D341Med (cell line): ENCODE measurements around the gene TMEM179.
"Not testable (repeated sequence)": the region's sequence is repeated elsewhere in the genome, so short reads cannot be mapped to it uniquely, and the experiment has no call there.

ENCODE experiments used
- DNase-seq: peaks from one replicate; pipeline ENCODE4 v3.0.0; 2012; ENCODE audit warnings: low spot score

TMEM179 gene

GRCh38 chr14:104604458-104605449 is at the start of gene TMEM179:
TSS of gene TMEM179 (minus strand) at chr14:104604772. CDS start at chr14:104604741, 31 bp downstream.
- DNase-seq = peak; percentile 76

- DNase-seq = no peak
Observed at GRCh38 chr14:104654119-104654518, 49.5 kb upstream of the TMEM179 start.

- not testable (repeated sequence) for DNase-seq
Observed at GRCh38 chr14:104653130-104653920, 48.8 kb upstream of the TMEM179 start.

- DNase-seq = no peak
Observed at GRCh38 chr14:104652386-104652785, 47.8 kb upstream of the TMEM179 start.

GRCh38 chr14:104651876-104652260 is 47.3 kb upstream of the TMEM179 start:
- DNase-seq = peak; percentile 31

- DNase-seq = no peak
Observed at GRCh38 chr14:104650981-104651875, 46.7 kb upstream of the TMEM179 start.

GRCh38 chr14:104650057-104650980 is 45.7 kb upstream of the TMEM179 start:
- peak; percentile 91 for DNase-seq

- no peak for DNase-seq
Observed at GRCh38 chr14:104647467-104648043, 43.0 kb upstream of the TMEM179 start.

- no peak for DNase-seq
Observed at GRCh38 chr14:104644656-104645378, 40.2 kb upstream of the TMEM179 start.

GRCh38 chr14:104644091-104644635 is 39.6 kb upstream of the TMEM179 start:
- no peak for DNase-seq

- no peak for DNase-seq
Observed at GRCh38 chr14:104643306-104643705, 38.7 kb upstream of the TMEM179 start.

GRCh38 chr14:104642540-104642868 is 37.9 kb upstream of the TMEM179 start:
- no peak for DNase-seq

- DNase-seq = no peak
Observed at GRCh38 chr14:104641753-104642539, 37.4 kb upstream of the TMEM179 start.

GRCh38 chr14:104640681-104641080 is 36.1 kb upstream of the TMEM179 start:
- DNase-seq = no peak

- DNase-seq = peak; percentile 92
Observed at GRCh38 chr14:104639885-104640548, 35.4 kb upstream of the TMEM179 start.

GRCh38 chr14:104639471-104639870 is 34.9 kb upstream of the TMEM179 start:
- no peak for DNase-seq

- DNase-seq = no peak
Observed at GRCh38 chr14:104638927-104639450, 34.4 kb upstream of the TMEM179 start.

- no peak for DNase-seq
Observed at GRCh38 chr14:104638190-104638589, 33.6 kb upstream of the TMEM179 start.
